NK-92 treated with Interleukin-12 subunit alpha and Interleukin-12 subunit beta, amount 100 ng/mL, for 24 hours (cell line): Measurements from ENCODE around the gene CFAP68.
A peak's percentile ranks its signal among the peaks of the same experiment; 100 is the strongest.

Experiments used
- DNase-seq: peaks from one replicate; lab custom pipeline; 2025; lab: John Stamatoyannopoulos, UW

CFAP68 gene, protein sequence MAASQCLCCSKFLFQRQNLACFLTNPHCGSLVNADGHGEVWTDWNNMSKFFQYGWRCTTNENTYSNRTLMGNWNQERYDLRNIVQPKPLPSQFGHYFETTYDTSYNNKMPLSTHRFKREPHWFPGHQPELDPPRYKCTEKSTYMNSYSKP

DNA sequence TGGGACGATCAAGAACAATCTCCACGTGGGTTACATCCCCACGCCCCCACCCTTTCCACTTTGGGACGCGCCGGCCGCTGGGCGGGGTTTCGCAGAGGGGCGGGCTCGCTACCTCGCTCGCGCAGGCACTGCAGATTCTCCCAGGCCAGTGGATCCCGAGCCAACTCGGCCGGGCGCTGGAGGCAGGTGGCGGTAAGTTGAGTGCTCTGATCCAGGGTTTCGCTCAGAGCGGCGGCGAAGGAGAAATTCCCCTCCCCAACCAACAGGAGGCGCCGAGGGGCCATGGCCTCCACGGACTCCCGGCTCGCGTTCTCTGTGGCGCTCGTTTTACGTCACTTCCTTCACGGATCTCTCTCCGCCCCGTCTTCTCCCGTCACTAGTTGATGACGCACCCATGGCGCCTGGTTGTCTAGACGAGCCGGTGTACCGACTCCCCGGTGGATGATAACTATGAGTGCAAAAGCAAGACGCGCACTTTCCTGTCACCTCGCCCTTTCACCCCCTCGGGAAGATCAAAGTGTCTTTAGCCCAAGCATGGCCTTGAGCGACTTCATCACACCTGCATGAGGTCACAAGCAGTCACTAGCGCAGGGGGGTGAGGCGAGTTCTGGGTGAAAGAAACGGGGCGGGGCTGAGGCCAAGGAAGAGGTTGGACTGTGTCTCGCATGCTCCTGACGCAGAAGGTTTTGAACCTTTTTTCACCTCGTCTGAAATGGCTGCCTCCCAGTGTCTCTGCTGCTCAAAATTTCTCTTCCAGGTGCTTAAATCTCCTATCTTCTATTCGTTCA lies at the start of gene CFAP68, which contains the start of gene FDXACB1:
CFAP68 (plus strand) TSS at position 693 of the 788 bp plus-strand sequence; CDS start at position 713, 20 bp downstream.
FDXACB1 (minus strand) TSS at position 317 of the 788 bp plus-strand sequence; CDS start at position 284, 33 bp downstream.
- DNase-seq: peak; percentile 93

DNA sequence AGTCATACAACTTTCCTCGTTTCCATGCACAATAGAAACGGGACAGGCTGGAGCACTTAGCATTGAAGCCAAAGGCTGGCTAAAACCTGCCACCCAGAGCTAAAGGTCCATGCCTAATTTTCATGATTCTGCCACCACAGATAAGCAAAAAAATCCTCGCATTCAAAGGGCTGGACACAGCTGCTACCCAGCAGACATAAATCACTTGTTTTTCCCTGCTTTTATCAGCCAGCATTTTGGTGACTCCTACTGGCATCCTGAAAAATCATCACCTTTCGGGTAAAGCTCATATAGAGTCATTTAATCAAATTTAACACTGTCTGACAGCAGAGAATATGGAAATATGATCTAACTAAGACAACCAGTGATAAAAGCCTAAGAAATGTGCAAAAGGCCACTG lies 45.8 kb upstream of the CFAP68 start:
- no peak for DNase-seq

- DNase-seq: no peak
Measured at GRCh38 chr11:111834432-111835163, 44.7 kb upstream of the CFAP68 start.

- no peak for DNase-seq
Measured at GRCh38 chr11:111835665-111836064, 43.7 kb upstream of the CFAP68 start.

- DNase-seq: no peak
Measured at GRCh38 chr11:111836162-111836561, 43.2 kb upstream of the CFAP68 start.

DNA sequence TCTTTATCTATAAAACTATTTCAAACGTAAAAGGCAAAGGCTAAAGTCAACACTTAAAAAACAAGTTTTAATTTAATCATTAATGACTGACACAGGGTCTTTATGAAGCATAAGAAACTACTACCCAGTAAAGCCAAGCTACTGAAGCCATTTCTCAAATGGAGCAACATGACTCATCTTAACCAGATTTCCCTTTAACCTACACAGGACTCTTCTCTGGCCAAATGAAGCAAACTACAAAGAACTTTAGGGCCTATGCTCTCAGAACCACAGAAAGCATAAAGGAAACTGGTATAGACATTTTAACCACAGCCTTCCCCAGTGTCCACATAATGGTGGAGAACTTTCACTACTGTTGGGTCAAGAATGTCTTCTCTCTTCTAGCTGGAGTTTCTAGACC lies 42.6 kb upstream of the CFAP68 start:
- no peak for DNase-seq

DNA sequence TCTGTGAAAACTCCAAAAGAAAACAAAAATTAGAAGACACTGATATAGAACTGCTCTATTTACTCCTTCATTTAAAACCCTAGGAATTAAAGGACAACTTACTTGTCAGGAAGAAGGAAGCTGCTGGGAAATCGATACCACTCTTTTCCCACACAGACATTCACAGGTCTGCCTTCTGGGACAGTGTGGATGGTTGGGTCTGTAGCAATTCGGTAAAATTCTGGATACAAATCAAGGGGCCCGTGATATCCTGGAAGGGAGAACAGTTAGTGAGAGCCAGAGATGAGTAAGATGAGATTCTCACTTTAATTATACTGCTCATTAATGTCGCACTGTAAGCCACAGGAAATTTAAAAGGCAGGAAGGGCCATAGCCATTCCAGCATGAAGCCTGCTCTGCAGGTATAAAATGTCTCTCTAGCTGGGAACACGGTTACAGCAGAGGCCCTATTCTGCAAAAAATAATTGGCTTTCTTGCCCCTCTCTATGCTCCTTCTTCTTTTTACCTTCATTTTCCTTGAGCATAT lies 41.9 kb upstream of the CFAP68 start:
- DNase-seq: no peak

GRCh38 chr11:111838054-111838453 lies 41.3 kb upstream of the CFAP68 start:
- DNase-seq: no peak

DNA sequence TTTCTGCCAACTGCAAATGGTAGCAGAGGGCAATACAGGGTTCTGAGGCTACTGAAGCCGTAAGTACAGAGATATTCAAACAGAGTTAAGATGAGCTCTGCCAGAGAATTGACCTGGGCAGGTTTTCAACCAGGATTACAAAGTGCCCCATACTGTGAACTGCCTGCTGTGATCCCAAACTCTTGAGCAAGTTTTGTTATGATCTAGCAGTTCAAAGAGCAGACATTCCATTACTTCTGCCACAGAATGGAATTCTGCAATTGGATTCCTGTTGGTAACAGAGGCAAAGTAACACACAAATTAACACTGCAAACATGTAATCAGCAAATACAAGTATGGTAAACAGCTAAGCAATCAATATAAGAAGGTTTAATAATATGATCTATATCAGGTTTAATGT lies 39.2 kb upstream of the CFAP68 start:
- no peak for DNase-seq

GRCh38 chr11:111841370-111842053 lies 37.8 kb upstream of the CFAP68 start:
- DNase-seq: peak; percentile 68

GRCh38 chr11:111843661-111844060 lies 35.7 kb upstream of the CFAP68 start:
- no peak for DNase-seq

DNA sequence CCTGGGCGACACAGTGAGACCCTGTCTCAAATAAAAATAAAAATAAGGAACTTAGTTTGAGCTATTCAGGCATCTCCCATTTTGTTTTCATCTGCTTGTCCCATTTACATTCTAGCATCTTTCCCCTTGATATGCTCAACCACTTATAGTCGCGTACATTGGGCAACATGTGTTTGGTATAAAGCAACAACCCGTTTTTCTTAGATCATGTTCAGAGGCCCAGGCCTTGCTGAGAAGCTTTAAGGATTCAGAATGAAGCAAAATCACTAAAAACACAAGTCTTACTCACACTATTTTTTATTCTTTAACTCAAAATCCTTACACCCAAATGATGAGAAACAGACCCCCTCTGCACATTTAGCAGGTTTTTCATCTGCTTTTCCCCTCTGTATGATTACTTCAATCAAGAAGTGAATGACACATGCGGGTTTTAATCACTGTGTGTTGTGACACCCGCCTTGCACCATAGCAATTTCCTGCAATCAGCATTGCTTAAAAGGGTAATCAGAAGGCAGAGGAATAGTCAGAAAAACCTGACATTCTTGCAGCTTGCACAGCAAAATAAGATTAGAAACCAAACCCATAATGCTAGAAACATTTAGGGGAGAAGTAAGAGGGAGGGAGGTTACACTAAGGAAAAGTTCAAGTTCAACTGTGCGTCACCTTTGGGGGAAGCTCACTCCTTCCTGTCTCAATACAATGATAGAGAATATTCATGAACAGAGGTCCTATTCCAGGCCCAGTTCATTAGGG lies 33.9 kb upstream of the CFAP68 start:
- peak; percentile 31 for DNase-seq

DNA sequence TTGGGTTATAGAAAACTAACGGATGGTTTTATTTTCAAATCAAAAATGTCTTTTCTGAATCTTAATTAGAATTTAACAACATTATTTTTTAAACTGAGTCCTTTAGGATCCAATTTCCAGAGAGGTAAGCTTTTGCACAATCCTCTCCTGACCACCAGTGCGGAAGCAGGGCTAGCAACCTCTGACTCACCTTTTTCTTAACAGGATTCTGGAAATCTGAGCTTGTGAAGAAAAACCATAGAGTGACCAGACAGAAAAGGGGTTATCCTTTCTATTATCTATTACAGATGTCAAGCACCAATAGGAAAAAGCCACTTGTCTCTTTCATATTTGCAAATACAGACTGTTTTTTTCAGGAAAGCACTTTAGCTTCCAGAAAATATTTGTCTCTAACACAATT lies 33.3 kb upstream of the CFAP68 start:
- no peak for DNase-seq

GRCh38 chr11:111846636-111847035 lies 32.7 kb upstream of the CFAP68 start:
- DNase-seq: no peak

GRCh38 chr11:111849631-111850030 lies 29.7 kb upstream of the CFAP68 start:
- DNase-seq: no peak

- DNase-seq: no peak
Measured at GRCh38 chr11:111851067-111851466, 28.3 kb upstream of the CFAP68 start.

DNA sequence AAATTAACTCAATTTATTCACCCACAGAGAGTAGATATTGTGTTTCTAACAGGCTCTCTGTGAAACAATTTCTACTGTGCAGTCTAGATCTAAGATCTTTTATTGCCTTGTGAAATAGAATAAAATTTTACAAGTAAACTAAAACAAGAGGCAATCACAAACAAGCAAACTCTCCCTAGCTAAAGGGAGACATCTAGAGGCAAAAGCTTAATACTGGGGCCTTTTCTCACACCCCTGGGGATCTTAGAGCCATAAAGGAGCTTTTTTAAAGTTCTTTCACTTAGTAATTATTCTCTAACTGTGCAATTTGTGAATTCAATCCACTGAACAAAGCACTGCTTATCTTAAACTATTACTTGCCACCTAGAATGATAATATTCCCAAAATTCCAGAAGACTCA lies 27.7 kb upstream of the CFAP68 start:
- no peak for DNase-seq

DNA sequence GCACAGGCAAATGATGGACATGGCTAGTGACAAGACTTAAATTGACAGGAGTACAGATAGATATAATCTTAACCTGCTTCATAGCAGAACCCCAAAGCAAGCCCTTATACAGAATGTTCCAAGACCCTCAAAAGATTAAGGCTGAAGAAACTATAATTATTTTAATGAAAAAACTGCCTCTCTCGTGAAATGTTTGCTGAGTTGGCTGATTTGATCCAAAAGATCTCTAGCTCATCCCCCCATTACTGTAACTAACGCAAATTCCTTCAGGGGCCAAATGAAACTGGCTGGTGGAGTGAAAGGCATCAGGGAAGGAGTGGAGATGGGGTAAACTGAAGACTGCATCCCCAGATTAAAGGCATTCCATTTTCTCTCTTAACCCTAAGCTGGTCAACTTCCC lies 27.2 kb upstream of the CFAP68 start:
- no peak for DNase-seq

DNA sequence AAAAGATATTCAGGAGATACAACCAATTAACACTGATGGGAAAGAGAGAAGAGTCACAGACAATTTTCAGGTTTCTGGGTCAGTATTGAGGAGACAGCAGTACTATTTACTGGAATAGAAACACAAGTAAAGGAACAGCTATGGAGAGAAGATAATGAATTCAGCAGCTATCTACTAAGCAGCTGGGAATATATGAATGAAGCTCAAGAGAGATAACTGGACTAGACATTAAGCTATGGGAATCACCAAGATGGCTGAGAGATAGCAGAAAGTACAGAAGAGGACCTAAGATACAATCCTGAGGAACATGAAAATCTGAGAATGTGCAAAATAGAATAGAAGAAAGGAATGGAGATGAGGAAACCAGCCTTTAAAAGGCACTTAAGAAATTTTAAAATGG lies 23.8 kb upstream of the CFAP68 start:
- DNase-seq: no peak

DNA sequence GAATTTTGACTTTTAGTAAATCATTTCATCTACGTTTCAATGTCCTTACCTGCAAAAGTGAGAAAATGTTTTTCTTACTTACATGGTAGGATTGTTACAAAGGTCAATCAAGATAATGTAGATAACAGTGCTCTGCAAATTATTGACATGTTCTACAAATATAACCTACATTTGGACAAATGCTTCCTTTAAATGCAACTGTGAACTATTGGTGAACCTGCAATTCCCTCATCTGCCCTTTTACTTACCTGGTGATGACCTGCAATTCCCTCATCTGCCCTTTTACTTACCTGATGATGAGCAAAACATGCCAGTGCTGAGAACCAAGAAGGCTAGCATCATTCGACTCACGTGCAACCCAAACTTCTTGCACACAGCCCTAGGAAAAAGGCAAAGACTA lies 19.1 kb upstream of the CFAP68 start:
- DNase-seq: no peak

GRCh38 chr11:111870113-111870512 lies 9.2 kb upstream of the CFAP68 start:
- DNase-seq: no peak
